ENCODE results near the gene ZNF516.

ZNF516 gene

DNA sequence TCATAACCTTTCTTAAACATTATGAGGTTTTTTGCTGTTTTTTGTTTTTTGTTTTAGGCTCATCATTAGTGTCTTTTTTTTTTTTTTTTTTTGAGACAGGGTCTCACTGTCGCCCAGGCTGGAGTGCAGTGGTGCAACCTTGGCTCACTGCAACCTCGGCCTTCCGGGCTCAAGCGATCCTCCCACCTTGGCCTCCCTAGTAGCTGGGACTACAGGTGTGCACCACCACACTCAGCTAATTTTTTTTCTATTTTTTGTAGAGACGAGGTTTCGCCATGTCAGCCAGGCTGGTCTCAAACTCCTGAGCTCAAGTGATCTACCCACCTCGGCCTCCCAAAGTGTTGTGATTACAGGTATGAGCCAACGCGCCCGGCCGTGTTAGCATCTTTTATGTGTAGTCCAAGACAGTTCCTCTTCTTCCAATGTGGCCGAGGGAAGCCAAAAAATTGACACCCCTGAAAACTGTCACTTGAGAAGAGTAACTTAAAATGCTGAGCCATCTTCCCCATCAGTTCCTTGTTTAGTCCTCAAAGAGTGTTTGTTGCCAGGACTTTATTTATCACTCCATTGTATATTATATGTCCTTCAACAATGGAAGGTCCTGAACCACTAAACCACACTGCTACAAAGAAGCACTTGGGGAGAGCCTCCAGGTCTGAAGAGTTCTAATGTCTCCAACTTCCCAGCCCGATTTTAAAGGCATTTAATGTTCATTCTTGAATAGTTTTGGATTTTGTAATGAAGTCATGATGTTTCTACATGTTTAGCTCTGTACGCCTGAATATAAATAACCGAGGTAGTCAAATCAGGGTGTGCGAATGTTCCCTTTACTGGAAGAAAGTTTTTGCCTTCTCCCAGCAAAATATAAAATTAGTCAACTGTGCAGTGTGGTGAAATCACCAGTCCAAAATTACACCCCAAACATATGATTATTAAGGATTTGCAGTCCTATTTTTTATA is 26.4 kb downstream of the ZNF516 start:
- DNase-seq (ENCODE audit: low read depth in 2 of 2, low spot score in 1 of 2), result no peak

DNA sequence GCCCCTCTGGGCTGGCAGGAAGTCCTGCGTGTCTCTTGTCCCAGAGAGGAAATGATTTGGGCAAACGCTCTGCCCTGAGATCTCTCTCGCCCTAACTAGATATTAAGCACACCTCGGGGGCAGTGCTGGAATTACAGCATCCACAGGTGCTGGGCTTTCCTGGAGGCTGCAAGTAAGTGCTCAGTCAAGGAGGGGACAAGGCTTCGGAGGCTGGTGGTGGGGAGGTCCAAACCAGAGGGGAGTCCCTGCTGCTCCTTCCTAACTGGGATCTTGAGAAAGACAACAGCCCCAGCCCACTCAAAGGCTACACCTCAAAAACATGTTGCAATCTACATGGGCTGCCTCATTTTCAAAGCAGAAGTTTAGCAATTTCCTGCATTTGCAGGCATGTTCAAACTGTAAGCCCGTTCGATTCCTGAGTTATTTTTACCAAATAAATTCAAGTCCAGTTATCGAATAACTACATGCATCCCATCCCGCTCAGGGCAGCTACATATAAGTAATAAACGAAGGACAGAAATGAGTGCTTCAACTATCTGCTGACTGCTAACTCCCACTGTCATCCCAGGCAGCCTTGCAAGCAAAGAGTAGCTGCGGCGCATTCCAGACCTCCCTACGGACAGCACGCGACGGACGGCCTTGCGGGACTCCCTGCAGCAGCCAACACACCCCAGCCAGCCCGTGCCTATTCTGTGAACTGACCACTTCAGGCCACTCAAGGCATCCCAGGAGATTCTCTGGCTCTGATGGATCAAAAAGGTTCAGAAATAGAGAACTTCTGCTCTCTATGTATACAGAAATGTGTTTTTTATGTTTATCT is 27.5 kb downstream of the ZNF516 start:
- DNase-seq (ENCODE audit: low read depth in 2 of 2, low spot score in 1 of 2), result no peak

DNA sequence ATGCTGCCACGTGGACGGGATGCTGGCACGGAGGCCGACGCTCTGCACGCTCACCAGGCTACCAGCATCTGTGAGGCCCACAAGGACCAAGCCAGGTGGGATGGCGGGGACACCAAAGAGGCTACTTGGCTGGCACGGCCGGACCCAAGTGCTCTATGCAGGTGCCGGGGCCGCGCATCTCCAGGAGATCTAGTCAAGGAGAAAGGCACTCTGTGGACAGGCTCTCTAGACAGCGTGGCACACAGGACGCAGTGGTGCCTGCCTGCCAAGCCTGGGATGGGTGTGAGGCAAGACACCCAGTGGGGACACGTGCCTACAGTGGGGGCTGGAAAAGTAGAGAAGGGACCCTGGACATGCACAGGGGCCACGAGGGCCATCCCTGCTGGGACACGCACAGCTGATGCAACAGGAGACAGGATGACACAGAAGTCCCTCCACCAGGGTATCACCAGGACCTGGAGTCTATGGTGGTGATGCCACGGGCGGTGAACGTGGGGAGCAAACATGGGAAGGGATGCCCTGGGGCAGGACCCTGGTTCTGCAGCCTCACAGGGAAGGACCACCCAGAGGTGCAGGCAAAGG is 28.5 kb downstream of the ZNF516 start:
- no peak for DNase-seq (ENCODE audit: low read depth in 2 of 2, low spot score in 1 of 2)

GRCh38 chr18:76465630-76466409 is 29.2 kb downstream of the ZNF516 start:
- DNase-seq (ENCODE audit: low read depth in 2 of 2, low spot score in 1 of 2), result no peak

DNA sequence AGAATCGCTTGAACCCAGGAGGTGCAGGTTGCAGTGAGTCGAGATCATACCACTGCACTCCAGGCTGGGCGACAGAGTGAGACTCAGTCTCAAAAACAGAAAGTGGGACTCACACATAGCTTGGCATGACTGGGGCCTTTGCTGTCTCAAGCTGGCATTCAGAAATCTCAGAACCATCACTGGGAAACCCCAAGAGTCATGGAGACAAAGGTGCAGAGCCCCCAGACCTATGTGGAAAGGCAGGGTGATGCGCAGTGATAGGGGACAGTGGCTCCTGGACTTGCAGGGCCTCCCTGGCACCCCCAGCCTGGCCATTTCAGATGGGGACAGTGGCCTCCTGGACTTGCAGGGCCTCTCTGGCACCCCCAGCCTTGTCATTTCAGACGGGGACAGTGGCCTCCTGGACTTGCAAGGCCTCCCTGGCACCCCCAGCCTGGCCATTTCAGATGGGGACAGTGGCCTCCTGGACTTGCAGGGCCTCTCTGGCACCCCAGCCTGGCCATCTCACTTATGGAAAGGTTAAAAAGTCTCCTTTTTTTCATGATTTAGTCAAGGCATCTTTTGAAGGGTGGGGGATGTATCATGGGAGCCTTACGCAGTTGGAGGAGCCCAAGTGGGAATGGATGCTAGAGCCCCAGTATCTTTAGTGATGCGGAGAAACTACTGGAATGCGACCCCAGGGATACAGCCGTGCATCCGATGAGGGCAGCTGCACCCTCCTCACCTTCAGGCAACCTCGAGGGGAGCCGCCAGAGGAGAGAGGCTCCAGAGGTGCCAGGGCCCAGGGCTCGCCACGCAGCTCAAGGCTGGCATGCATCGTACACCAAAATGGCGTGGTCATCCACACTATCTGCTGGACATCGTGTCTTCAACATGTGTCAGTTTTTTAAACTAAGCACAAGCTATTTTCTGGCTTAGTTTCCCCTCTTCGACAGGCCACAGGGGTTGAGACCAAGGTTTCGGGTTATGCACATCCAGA is 30.5 kb downstream of the ZNF516 start:
- no peak for DNase-seq (ENCODE audit: low read depth in 2 of 2, low spot score in 1 of 2)

GRCh38 chr18:76463872-76464271 is 31.2 kb downstream of the ZNF516 start:
- DNase-seq (ENCODE audit: low read depth in 2 of 2, low spot score in 1 of 2), result no peak

GRCh38 chr18:76463358-76463757 is 31.7 kb downstream of the ZNF516 start:
- no peak for DNase-seq (ENCODE audit: low read depth in 2 of 2, low spot score in 1 of 2)

GRCh38 chr18:76462326-76462694 is 32.7 kb downstream of the ZNF516 start:
- DNase-seq (ENCODE audit: low read depth in 2 of 2, low spot score in 1 of 2), result no peak

GRCh38 chr18:76461692-76462325 is 33.2 kb downstream of the ZNF516 start:
- no peak for DNase-seq (ENCODE audit: low read depth in 2 of 2, low spot score in 1 of 2)

GRCh38 chr18:76461148-76461547 is 33.9 kb downstream of the ZNF516 start:
- no peak for DNase-seq (ENCODE audit: low read depth in 2 of 2, low spot score in 1 of 2)

DNA sequence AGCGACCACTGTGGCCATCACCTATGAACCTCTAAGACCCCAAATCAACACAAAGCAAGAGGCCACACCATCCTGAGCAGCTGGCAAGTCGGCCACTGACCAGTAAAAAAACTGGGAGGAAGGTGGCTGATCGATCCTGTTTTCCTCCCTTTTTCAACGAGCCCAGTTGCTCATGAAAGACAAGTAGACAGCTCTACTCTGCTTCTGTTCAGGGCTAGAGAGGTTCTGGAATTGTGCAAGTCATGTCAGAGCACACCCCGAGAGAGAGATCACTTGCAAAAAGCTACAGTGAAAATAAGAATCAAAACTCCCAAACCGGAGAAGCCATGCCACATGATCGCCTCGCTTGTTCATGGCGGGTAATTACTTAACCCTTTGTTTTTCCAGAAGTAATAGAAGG is 34.6 kb downstream of the ZNF516 start:
- no peak for DNase-seq (ENCODE audit: low read depth in 2 of 2, low spot score in 1 of 2)

- no peak for DNase-seq (ENCODE audit: low read depth in 2 of 2, low spot score in 1 of 2)
Observed at GRCh38 chr18:76459687-76460350, 35.2 kb downstream of the ZNF516 start.

DNA sequence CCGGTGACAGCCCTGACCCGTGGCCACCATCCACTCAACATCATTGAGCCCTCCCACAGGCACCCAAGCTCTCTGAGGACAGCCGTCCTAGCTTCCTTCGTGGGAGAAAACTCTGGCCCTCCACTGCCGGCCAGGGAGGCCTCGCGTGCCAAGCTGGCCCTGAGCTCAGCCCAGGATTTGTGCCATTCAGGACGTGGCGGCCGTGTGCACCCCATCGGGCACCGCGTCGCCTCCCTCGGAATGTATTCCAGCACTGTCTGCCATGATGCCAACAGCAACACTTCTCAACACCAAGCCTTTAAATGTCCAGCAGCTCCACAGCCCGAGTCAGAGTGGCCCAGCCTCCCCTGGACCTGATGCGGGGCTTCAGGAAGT is 35.7 kb downstream of the ZNF516 start:
- DNase-seq (ENCODE audit: low read depth in 2 of 2, low spot score in 1 of 2), result no peak

DNA sequence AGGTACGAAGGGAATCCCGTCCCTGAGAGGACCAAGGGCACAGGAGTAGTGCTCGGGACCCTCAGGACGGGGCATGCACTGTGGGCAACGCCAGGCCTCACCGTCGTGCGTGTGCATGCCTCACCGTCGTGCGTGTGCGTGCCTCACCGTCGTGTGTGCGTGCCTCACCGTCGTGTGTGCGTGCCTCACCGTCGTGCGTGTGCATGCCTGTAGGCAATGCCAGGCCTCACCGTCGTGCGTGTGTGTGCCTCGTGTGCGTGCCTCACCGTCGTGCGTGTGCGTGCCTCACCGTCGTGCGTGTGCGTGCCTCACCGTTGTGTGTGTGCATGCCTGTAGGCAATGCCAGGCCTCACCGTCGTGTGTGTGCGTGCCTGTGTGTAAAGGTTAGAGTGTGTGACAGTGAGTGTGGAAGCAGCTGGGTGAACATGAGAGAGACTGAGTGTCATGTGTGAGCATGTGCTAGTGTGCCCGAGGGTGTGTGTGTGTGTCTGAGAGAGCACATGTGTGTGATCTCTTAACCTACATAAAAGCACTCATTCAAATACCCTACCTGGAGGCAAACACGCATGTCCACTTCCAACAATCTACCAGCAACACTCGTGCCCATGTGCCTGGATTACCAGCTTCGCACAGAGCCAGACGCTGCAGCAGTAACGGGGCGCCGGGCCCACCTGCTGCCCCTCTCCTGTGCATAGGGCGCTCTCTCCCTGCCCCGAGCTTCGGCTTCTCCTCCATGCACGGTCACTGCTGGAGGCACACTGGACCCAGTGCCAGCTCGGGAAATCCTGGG is 36.3 kb downstream of the ZNF516 start:
- no peak for DNase-seq (ENCODE audit: low read depth in 2 of 2, low spot score in 1 of 2)

- no peak for DNase-seq (ENCODE audit: low read depth in 2 of 2, low spot score in 1 of 2)
Observed at GRCh38 chr18:76457957-76458356, 37.1 kb downstream of the ZNF516 start.

DNA sequence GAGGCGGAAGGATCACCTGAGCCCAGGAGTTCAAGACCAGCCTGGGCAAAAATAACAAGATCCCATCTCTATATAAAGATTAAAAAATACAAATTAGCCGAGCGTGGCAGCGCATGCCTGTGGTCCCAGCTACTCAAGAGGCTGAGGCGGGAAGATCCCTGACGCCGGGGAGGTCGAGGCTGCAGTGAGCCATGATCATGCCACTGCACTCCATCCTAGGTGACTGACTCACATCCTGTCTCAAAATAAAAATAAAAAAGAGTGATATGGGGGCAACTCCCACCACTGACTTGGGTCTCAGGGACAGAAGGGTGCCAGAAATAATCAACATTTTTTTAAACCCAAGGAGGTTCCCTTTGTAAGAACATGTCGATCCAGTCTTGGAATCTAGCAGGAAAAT is 37.6 kb downstream of the ZNF516 start:
- DNase-seq (ENCODE audit: low read depth in 2 of 2, low spot score in 1 of 2), result no peak

GRCh38 chr18:76456823-76457222 is 38.2 kb downstream of the ZNF516 start:
- DNase-seq (ENCODE audit: low read depth in 2 of 2, low spot score in 1 of 2), result no peak

All from stimulated activated CD8-positive, alpha-beta memory T cell treated with anti-CD3 and anti-CD28 coated beads, Interleukin-4, amount 100 ng/mL, for 4 hours (primary cell).